Measurements from ENCODE around the gene SYNE2.

SYNE2 gene

DNA sequence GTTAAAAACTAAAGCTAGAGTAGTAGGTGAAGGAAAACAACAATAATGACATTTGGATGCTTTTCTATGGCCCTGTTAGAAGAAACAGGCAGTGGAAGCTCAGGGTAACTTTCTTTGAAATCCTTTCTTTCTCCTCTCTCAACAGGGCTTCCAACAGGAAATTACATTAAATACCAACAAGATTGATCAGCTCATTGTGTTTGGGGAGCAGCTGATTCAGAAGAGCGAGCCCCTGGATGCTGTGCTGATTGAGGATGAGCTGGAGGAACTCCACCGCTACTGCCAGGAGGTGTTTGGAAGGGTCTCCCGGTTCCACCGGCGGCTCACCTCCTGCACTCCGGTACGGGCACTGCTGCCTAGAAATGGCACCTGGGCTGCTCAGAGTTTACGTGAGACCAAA, 359.9 kb downstream of the SYNE2 start:
- no peak for DNase-seq (ENCODE audit: extremely low read depth in 1 of 2, low read depth in 1 of 2)

- no peak for DNase-seq (ENCODE audit: extremely low read depth in 1 of 2, low read depth in 1 of 2)
Observed at GRCh38 chr14:64213086-64213485, 360.3 kb downstream of the SYNE2 start.

- DNase-seq (ENCODE audit: extremely low read depth in 1 of 2, low read depth in 1 of 2), result no peak
Observed at GRCh38 chr14:64213853-64214570, 361.2 kb downstream of the SYNE2 start.

GRCh38 chr14:64215274-64215673, 362.5 kb downstream of the SYNE2 start:
- DNase-seq (ENCODE audit: extremely low read depth in 1 of 2, low read depth in 1 of 2), result no peak

DNA sequence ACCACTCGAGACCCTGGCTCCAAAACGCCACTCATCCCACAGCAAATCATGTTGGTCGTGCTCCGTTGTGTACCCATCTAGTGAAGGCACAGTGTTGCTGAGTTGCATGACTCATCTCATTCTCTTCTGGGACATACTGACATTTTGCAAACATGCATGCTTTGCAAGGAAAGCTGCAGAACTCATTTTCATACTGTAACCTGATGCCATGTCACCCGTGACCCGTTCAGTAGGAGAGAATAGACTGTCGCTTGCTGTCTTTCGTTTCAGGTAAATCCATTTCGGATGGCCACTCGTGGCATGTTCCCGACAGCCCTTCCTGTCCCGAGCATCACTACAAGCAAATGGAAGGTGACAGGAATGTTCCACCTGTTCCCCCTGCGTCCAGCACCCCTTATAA, 363.2 kb downstream of the SYNE2 start:
- no peak for DNase-seq (ENCODE audit: extremely low read depth in 1 of 2, low read depth in 1 of 2)

DNA sequence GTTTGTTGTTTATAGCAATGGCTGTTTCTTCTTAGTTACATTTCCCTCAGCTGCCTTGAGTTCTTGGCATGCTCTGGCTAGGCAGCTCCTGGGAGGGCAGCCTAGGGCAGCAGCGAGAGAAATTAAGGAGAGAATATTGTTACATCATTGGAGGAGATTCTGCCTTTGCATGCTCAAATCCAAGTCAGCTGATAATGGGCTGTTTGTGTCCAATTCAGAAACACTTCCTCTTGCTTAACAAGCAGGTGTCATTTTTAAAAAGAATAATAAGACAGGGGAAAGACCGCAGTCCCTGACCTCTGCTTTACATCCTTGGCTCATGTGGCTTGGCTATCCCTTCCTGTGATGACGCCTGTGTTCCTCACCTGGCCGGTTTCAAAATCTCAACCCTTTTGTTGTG, 364.5 kb downstream of the SYNE2 start:
- no peak for DNase-seq (ENCODE audit: extremely low read depth in 1 of 2, low read depth in 1 of 2)

DNA sequence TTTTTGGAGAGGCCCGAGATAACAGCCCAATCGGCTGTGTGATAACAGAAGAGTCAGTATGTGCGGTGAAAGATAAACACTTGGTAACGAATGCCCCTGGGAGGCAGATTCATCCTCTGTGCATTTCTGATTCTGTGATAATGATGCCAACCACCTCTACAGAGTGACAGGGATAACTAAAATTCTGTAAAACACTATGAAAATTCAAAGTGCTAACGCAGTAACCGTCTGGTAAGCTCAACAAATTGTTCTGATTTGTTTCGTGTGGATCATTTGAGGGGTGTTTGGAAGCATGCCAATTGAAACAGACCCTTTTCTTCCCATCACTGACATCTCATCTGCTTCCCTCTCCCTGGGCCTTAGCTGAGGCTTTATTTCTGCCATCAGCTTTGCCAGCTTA, 365.0 kb downstream of the SYNE2 start:
- no peak for DNase-seq (ENCODE audit: extremely low read depth in 1 of 2, low read depth in 1 of 2)

GRCh38 chr14:64218344-64219240, 365.8 kb downstream of the SYNE2 start:
- no peak for DNase-seq (ENCODE audit: extremely low read depth in 1 of 2, low read depth in 1 of 2)

GRCh38 chr14:64220056-64220455, 367.3 kb downstream of the SYNE2 start:
- DNase-seq (ENCODE audit: extremely low read depth in 1 of 2, low read depth in 1 of 2), result no peak

- no peak for DNase-seq (ENCODE audit: extremely low read depth in 1 of 2, low read depth in 1 of 2)
Observed at GRCh38 chr14:64220466-64220865, 367.7 kb downstream of the SYNE2 start.

GRCh38 chr14:64221391-64222003, 368.7 kb downstream of the SYNE2 start:
- no peak for DNase-seq (ENCODE audit: extremely low read depth in 1 of 2, low read depth in 1 of 2)

DNA sequence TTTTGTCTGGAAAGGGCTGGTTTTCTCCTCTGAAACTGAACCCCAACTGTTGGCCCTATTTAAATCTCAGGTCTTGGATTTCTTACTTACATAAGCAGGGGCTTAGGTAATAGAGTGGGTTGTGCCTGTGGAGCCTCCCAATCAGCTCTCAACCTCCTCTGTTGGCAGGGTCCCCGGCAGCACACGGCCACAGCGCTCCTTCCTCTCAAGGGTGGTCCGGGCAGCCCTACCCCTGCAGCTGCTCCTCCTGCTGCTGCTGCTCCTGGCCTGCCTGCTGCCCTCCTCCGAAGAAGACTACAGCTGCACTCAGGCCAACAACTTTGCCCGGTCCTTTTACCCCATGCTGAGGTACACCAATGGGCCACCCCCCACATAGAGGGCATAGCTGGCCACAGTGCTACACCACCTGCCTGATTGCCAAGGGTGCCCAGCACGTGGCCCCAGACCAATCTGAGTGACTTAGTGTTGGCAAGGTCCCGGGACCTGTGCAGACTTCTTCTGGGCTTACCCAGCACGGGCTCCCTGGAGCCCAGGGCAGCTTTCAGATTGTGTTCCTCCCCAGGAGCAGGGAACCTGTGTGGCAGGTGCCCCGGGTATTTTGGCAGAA, 372.4 kb downstream of the SYNE2 start:
- DNase-seq (ENCODE audit: extremely low read depth in 1 of 2, low read depth in 1 of 2), result no peak

DNA sequence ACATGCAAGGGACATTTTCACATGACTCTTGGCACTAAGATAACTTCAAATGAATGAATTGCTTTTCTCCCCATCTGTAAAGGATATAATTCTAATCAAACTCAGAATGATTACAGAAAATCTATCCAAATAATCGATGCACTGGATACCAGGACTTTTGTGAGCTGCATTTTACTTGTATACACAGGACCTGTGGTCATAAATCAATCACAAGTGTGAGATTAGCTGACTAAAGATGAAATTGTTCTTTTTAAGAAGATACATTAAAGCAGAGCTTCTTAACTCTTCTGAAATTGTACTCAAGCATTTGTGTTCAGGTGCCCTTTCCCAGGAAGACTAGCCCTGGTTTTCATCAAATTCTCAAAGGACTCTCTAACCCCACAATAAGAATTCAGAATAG, 375.1 kb downstream of the SYNE2 start:
- DNase-seq (ENCODE audit: extremely low read depth in 1 of 2, low read depth in 1 of 2), result no peak

DNA sequence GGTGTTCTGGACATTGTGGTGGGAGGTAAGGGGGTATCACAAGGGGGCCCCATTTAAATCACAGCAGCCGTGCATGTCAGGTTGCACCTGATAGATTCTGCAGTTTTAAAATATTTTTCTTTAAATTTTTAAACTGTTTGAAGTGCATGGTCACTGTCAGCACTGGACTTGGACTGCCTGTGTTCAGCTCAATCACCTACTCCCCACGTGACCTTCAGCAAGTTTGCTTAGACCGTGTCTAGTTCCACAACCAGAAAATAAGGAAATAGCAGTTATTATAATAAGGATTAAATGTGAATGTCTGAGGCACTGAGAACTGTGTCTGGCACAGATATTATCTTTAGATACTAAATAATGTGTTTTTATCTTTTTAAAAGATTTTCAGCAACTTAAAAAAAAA, 376.7 kb downstream of the SYNE2 start:
- DNase-seq (ENCODE audit: extremely low read depth in 1 of 2, low read depth in 1 of 2), result no peak

- DNase-seq (ENCODE audit: extremely low read depth in 1 of 2, low read depth in 1 of 2), result peak; percentile 17 to 62
Observed at GRCh38 chr14:64232095-64232838, 379.5 kb downstream of the SYNE2 start.

- no peak for DNase-seq (ENCODE audit: extremely low read depth in 1 of 2, low read depth in 1 of 2)
Observed at GRCh38 chr14:64232944-64233343, 380.1 kb downstream of the SYNE2 start.

- no peak for DNase-seq (ENCODE audit: extremely low read depth in 1 of 2, low read depth in 1 of 2)
Observed at GRCh38 chr14:64233531-64234190, 380.9 kb downstream of the SYNE2 start.

DNA sequence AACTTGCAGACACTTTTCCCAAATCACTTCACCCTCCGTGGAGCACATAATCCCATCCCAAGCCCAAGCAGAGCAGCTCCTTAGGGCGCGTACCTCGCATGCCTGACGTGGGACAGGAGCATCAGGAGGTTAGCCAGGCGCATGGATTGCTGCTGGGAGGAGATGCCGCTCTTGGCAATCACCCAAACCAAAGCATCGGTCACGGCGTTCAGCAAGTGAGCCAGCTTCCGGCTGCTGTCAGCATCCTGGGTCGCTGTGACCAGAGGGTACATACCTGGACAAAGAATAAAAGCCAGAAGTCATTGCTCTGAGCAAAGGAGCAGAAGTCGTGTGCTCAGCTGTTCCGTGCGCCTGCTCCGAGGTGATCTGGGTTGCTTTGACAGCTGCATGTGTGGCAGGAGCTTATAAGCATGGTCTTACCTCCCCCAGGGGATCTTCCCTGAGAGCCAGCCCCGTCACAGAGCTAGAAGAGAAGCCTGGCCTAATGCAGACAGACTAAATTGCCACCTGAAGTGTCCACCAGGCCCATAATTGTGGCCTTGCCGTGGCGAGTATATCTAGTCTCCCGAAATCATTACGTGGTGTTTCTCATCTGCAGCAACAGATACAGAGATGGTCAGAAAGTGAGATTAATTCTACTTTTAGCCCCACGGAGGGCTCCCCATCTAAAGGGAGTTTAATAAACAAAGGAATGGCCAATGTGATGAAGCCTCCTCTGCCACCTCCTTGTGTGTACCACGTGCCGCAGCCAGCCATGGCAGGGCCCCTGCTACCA, 382.3 kb downstream of the SYNE2 start:
- DNase-seq (ENCODE audit: extremely low read depth in 1 of 2, low read depth in 1 of 2), result no peak
